NT2/D1 (cell line): ENCODE results near the gene MAP2.

ENCODE experiments used
- DNase-seq: peaks from one replicate; pipeline ENCODE4 v3.0.0-alpha.2; 2011; ENCODE audit warnings: low read depth, low spot score
- H3K27me3 ChIP-seq: 2 replicates; pipeline ENCODE4 v1.6.0; 2011; ENCODE audit warnings: mild to moderate bottlenecking; ENCODE audit not compliant: insufficient read length, insufficient read depth
- H3K36me3 ChIP-seq: 2 replicates; pipeline ENCODE4 v1.6.1; 2011; ENCODE audit warnings: mild to moderate bottlenecking, low read length, mixed read lengths; ENCODE audit not compliant: insufficient read depth, insufficient read length
- H3K4me1 ChIP-seq: 2 replicates; pipeline ENCODE4 v1.5.1; 2011; ENCODE audit not compliant: insufficient read depth, insufficient read length
- H3K4me3 ChIP-seq: 2 replicates; pipeline ENCODE4 v1.5.1; 2011; ENCODE audit warnings: low read depth; ENCODE audit not compliant: insufficient read length
- H3K9ac ChIP-seq: 2 replicates; pipeline ENCODE4 v1.6.0; 2011; ENCODE audit warnings: low read depth; ENCODE audit not compliant: insufficient read length
- H3K9me3 ChIP-seq: 2 replicates; pipeline ENCODE4 v1.5.1; 2011; ENCODE audit warnings: mild to moderate bottlenecking, low read length; ENCODE audit not compliant: insufficient read depth
- SUZ12 ChIP-seq: IDR thresholded peaks from 2 replicates; pipeline ENCODE4 v1.6.1; 2011; ENCODE audit not compliant: insufficient read length, insufficient read depth; ENCODE audit errors: extremely low read depth
- YY1 ChIP-seq: IDR thresholded peaks from 2 replicates; pipeline ENCODE4 v1.6.1; 2011; ENCODE audit not compliant: insufficient read length, insufficient read depth
- ZNF274 ChIP-seq: IDR thresholded peaks from 2 replicates; pipeline ENCODE4 v1.6.1; 2011; ENCODE audit warnings: mild to moderate bottlenecking, low read depth, low read length

The MAP2 gene

DNA sequence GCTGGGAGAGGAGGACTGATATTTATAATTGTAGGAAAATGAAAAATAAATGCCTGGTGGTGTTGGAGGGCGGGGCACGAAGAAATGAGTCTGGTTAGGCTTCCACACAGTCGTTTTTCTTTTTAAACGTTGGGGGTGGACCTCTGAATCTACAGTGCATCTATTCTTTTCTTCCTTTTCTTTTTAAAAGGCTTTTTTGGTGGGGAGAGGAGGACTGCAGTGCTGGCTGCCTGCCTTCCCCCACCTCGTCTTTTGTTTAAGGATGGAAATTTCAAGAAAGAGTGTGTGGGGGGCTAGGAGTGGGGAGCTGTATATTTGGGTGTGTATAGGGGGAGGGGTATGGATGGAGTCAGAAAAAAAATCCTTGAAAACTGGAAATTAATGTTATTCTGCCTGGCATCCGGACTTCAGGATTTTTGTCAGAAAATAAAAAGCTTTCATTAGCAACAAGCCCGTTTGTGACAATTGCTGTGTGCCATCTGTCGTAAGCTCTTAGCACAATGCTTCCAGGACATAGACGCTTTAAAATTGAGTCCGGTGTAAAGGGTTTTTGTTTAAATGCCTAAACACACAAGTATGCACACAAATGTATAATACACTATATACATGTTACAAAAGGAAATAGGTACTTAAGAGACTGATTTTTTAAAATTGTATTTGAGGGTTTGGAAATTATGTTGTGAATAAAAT lies 1.1 kb downstream of the MAP2 start:
- H3K9ac ChIP-seq, result peak overlapping the region; percentile 77
- H3K36me3 ChIP-seq, result no peaks in the 10 kb centered on the region
- H3K9me3 ChIP-seq, result no peaks in the 10 kb centered on the region
- peak overlapping the region; percentile 83 for H3K4me3 ChIP-seq
- no peak for DNase-seq
- TF ChIP-seq SUZ12, result no peak
- no peak for TF ChIP-seq YY1
- no peak for TF ChIP-seq ZNF274
- peaks cover 8% of the 10 kb centered on the region for H3K27me3 ChIP-seq
- H3K4me1 ChIP-seq, result peaks cover 4% of the 10 kb centered on the region

DNA sequence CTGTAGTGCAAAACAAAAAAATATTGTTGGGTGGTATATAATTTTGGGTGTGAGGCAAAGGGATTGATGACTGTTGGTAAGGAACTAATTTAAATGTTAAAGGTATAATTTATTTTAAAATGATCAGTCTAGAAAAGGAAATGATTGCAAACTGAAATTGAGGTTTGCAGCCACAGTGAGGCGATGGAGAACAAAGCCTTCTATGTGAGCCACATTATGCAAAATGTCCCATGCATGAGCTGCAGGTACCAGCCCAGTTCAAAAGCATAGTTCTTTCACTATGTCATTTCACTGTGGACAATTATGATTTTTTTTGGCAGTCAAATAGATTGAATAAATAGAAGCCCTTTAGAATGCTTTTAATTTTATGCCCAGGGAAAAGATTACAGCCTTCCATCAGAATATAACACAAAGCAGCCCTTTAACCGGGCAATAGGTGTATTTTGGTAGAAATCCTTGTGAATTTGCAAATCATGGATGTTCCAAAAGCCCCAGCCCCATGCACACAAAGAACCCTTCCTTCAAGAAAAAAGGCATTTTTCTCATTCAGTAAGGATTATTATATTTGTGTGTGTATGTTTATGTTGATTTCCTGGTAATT lies 1.7 kb downstream of the MAP2 start:
- TF ChIP-seq YY1 (no peak), ZNF274 (no peak), SUZ12 (no peak)
- no peaks in the 10 kb centered on the region for H3K36me3 ChIP-seq
- H3K27me3 ChIP-seq, result peaks cover 8% of the 10 kb centered on the region
- H3K9me3 ChIP-seq, result no peaks in the 10 kb centered on the region
- H3K4me1 ChIP-seq, result peaks cover 4% of the 10 kb centered on the region
- H3K4me3 ChIP-seq, result no peak overlapping the region
- peak; percentile 30 for DNase-seq
- no peak overlapping the region for H3K9ac ChIP-seq

DNA sequence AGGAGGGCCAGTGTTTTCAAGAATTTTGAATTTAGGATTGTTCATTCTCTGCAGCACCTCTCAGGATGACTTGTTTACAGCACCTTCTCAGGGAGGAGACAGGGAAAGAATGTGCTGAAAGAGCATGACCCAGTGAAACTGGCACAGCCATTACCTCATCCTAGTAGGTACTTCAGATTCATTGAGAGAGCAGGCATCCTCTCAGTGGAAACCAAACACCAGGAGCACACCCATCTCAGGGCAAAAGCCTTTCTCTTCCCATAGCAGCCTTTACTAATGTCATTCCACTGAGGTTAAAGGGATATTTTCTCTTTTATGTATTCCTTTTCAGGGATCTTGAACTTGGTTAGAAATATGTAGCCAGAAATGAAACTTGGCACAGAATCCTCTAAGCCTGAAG lies 2.6 kb downstream of the MAP2 start:
- no peaks in the 10 kb centered on the region for H3K36me3 ChIP-seq
- H3K27me3 ChIP-seq, result peaks cover 8% of the 10 kb centered on the region
- H3K9me3 ChIP-seq, result no peaks in the 10 kb centered on the region
- peaks cover 4% of the 10 kb centered on the region for H3K4me1 ChIP-seq
- TF ChIP-seq SUZ12 (no peak), ZNF274 (no peak), YY1 (no peak)
- H3K4me3 ChIP-seq, result no peak overlapping the region
- H3K9ac ChIP-seq, result no peak overlapping the region
- peak; percentile 48 for DNase-seq

DNA sequence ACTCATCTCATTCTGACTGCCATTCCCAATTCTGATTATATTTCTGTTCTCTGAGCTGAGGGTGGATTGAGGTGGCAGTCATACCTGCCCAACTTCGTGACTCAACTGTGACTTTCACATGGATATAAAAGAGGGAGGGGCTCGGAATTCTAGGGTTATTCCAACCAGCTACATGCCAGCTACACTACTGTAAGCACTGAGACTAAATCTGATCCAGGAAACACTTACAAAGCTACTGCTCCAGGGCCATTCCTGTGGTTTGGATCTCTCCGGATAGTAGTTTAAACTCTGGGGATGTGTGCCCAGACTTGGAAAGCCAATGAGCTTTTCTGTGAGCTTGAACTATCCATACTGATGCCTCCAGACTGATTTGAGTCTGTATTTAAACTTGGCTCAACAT lies 7.9 kb downstream of the MAP2 start:
- DNase-seq, result no peak
- H3K36me3 ChIP-seq, result no peaks in the 10 kb centered on the region
- no peak overlapping the region for H3K4me3 ChIP-seq
- H3K4me1 ChIP-seq, result no peaks in the 10 kb centered on the region
- H3K9me3 ChIP-seq, result no peaks in the 10 kb centered on the region
- H3K27me3 ChIP-seq, result no peaks in the 10 kb centered on the region
- no peak overlapping the region for H3K9ac ChIP-seq
- no peak for TF ChIP-seq ZNF274
- TF ChIP-seq YY1, result no peak
- TF ChIP-seq SUZ12, result no peak

DNA sequence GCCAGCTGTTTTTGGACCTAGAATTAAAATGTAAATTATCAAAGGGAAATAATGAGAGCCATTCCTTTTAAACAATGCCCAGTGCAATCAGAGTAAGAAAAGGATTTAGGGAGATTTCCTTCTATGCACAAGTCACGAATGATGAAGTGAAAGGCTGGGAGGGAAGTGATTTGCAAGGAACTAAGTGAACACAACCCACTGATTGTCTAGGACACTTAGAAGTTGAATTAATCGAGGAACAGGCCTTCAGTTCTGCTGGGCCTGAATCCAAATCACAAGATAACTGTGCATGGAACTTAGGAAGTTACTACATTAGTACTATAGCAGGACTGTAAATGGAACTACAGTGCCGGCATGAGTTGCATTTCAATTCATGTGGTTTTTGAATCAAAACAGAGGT lies 17.7 kb downstream of the MAP2 start:
- H3K27me3 ChIP-seq, result no peaks in the 10 kb centered on the region
- H3K36me3 ChIP-seq, result no peaks in the 10 kb centered on the region
- H3K4me1 ChIP-seq, result no peaks in the 10 kb centered on the region
- DNase-seq, result no peak
- no peak overlapping the region for H3K4me3 ChIP-seq
- TF ChIP-seq ZNF274, result no peak
- TF ChIP-seq SUZ12, result no peak
- no peak for TF ChIP-seq YY1
- no peak overlapping the region for H3K9ac ChIP-seq
- H3K9me3 ChIP-seq, result no peaks in the 10 kb centered on the region

DNA sequence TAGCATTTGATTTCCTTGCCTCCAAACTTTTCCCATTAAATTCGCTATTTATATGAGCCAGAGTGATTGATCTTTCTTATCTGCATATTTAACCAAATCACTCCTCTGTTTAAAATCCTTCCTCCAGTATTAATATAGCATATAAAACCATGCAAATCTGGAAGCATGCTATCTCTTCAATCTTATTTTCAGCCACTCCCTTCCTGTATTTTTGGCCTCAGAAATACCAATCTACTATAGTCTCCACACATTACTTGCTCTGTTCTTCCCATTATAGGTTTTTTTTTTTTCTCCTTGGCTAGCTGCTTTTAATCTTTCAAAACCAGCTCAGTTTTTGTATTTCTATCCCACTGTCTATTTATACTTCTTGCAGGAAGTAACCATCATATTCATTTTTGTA lies 19.1 kb downstream of the MAP2 start:
- no peak for DNase-seq
- H3K4me1 ChIP-seq, result no peaks in the 10 kb centered on the region
- no peaks in the 10 kb centered on the region for H3K9me3 ChIP-seq
- H3K4me3 ChIP-seq, result no peak overlapping the region
- no peaks in the 10 kb centered on the region for H3K36me3 ChIP-seq
- TF ChIP-seq SUZ12 (no peak), YY1 (no peak), ZNF274 (no peak)
- no peaks in the 10 kb centered on the region for H3K27me3 ChIP-seq
- H3K9ac ChIP-seq, result no peak overlapping the region

DNA sequence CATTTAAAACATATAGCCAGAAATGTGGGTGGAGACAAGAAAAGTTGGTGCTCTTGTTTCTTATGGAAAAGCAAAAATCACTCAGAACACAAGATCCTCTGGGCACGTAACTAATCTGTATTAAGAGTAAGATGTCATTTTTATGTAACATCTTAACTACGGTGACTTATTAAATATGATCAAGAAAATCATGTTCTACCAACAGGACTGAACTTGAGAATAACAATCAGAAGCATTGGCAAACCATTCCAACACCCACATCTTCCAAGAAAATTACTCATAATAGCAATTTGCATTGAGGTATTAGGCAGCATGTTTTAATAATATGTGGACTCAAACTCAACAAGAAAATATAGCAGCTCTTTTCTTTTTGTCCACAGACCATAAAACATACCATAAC lies 21.6 kb downstream of the MAP2 start:
- Histone ChIP-seq H3K36me3 (no peaks in the 10 kb centered on the region), H3K27me3 (no peaks in the 10 kb centered on the region), H3K9me3 (no peaks in the 10 kb centered on the region), H3K9ac (no peak overlapping the region), H3K4me1 (no peaks in the 10 kb centered on the region), H3K4me3 (no peak overlapping the region)
- no peak for TF ChIP-seq ZNF274
- no peak for TF ChIP-seq YY1
- no peak for TF ChIP-seq SUZ12
- DNase-seq, result no peak
